ENCODE data around the gene NDRG2. TPM values are rescaled to one million over a fixed set of nuclear protein-coding genes. Genes with fewer than 3 reads are reported as not detected.
A peak's percentile ranks its signal among the peaks of the same experiment; 100 is the strongest.
"Not testable (repeated sequence)": the region's sequence is repeated elsewhere in the genome, so short reads cannot be mapped to it uniquely, and the experiment has no call there.

The NDRG2 gene
- total and polyA plus RNA-seq, 4 experiments from 2014 or later: 26.9 to 34.5 (median 32.2) TPM

- H3K9me3 ChIP-seq (ENCODE audit: control insufficient read depth in 1 of 2, low read length in 2 of 2); H3K27me3 Mint-ChIP-seq; H3K4me3 Mint-ChIP-seq; H3K36me3 Mint-ChIP-seq; DNase-seq; H3K4me3 ChIP-seq (ENCODE audit: low read length in 2 of 2); POLR2A ChIA-PET (ENCODE audit: partially characterized antibody); intact Hi-C loops (cut with micrococcal nuclease); H3K27ac ChIP-seq (ENCODE audit: low read depth, low read length); H3K9me3 Mint-ChIP-seq; H3K27ac Mint-ChIP-seq; H3K36me3 ChIP-seq (ENCODE audit: insufficient read depth, low read length); H3K27me3 ChIP-seq (ENCODE audit: insufficient read depth, low read length): not testable (repeated sequence)
- peaks cover 7 to 23% (median 10%) of the 10 kb centered on the region in 4 donors for H3K4me1 Mint-ChIP-seq
- CTCF ChIA-PET (ENCODE audit: partially characterized antibody): interaction anchor here (0.5 to 8.1 kb wide), 2 partner anchors 14 to 643 kb away, joined by 5 to 78 read pairs; partner anchors contain the start of gene PARP2
- peaks cover 11% of the 10 kb centered on the region for H3K4me1 ChIP-seq (ENCODE audit: insufficient read depth, low read length)
Measured at GRCh38 chr14:20985650-20986049, 39.2 kb downstream of the NDRG2 start.

DNA sequence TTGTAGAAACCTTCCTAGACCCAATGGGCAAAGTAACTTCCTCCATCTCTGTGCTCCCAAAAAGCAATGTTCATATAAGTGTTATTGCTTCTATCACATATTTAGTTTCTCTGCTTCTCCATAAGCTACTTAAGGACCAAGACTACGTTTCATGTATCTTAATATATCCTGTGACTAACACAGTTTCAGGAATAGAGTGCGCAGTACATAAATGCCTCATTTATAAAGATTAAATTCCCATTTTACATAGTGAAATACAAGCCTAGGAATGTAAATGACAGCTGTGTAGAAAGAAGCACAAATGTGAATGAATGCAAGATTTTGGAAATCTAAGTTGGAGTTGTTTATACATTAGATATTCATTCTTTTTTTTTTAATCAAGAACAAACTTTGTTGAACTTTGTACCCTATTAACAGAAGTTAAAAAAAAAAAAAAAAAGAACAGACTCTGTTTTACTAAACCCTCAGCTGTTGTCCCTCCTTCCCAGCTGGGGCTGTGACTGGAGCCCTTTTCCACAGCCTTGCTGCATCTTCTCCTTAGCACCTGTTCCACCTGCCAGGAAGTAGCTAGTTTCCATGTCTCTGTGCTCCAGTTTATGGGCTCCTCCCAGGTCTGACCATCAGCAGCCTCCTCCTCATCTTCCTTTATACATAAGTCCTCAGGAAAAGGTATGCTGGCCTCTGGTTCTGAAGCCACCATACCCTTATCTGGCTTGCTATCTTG lies 42.1 kb downstream of the NDRG2 start:
- CTCF ChIA-PET (ENCODE audit: partially characterized antibody): interaction anchor here (0.6 to 8.1 kb wide), 2 partner anchors 11 to 32 kb away, joined by 3 to 78 read pairs; no protein-coding TSS in a partner anchor
- intact Hi-C loops (cut with micrococcal nuclease): no loop called here
- no peak overlapping the region for H3K4me3 Mint-ChIP-seq

DNA sequence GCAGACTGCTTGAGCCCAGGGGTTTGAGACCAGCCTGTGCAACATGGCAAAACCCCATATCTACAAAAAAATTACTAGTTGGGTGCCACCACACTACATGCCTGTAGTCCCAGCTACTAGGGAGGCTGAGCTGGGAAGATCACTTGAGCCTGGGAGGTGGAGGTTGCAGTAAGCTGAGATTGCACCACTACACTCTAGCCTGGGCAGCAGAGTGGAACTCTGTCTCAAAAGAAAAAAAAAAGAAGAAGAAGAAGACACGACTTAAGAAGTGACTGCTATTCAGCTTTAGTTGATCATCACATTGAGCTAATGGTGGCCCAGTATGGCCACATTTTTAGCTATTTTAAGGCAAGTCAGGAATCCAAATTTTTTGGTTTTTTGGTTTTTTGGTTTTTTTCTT lies 44.0 kb downstream of the NDRG2 start:
- no peak overlapping the region for H3K27ac Mint-ChIP-seq
- ChIA-PET CTCF (ENCODE audit: partially characterized antibody) (interaction anchor here (1.0 to 8.1 kb wide), 2 partner anchors 9 to 122 kb away, joined by 3 to 78 read pairs; no protein-coding TSS in a partner anchor), POLR2A (ENCODE audit: partially characterized antibody) (interaction anchor here (1.2 kb wide), 1 partner anchor 8 kb away, joined by 3 read pairs; no protein-coding TSS in a partner anchor)
- no peaks in the 10 kb centered on the region for H3K9me3 Mint-ChIP-seq
- Histone ChIP-seq H3K4me1 (ENCODE audit: insufficient read depth, low read length) (no peaks in the 10 kb centered on the region), H3K4me3 (ENCODE audit: low read length in 2 of 2) (no peak overlapping the region), H3K27ac (ENCODE audit: low read depth, low read length) (no peak overlapping the region), H3K9me3 (ENCODE audit: control insufficient read depth in 1 of 2, low read length in 2 of 2) (no peaks in the 10 kb centered on the region), H3K36me3 (ENCODE audit: insufficient read depth, low read length) (no peaks in the 10 kb centered on the region), H3K27me3 (ENCODE audit: insufficient read depth, low read length) (no peaks in the 10 kb centered on the region)
- H3K27me3 Mint-ChIP-seq: peaks cover 6 to 8% of the 10 kb centered on the region in 2 donors
- H3K4me1 Mint-ChIP-seq: no peaks in the 10 kb centered on the region
- no peaks in the 10 kb centered on the region for H3K36me3 Mint-ChIP-seq
- intact Hi-C loops (cut with micrococcal nuclease): no loop called here
- DNase-seq: no peak
- H3K4me3 Mint-ChIP-seq: no peak overlapping the region

More for the DNA sequence above, 42.1 kb downstream of the NDRG2 start:
- no peaks in the 10 kb centered on the region for H3K4me1 ChIP-seq (ENCODE audit: insufficient read depth, low read length)
- no peak overlapping the region for H3K4me3 ChIP-seq (ENCODE audit: low read length in 2 of 2)
- H3K9me3 Mint-ChIP-seq: no peaks in the 10 kb centered on the region
- no peaks in the 10 kb centered on the region for H3K9me3 ChIP-seq (ENCODE audit: control insufficient read depth in 1 of 2, low read length in 2 of 2)
- POLR2A ChIA-PET (ENCODE audit: partially characterized antibody): interaction anchor here (0.9 kb wide), 1 partner anchor 12 kb away, joined by 3 read pairs; no protein-coding TSS in a partner anchor
- no peak for DNase-seq
- no peak overlapping the region for H3K27ac ChIP-seq (ENCODE audit: low read depth, low read length)
- no peaks in the 10 kb centered on the region for H3K27me3 ChIP-seq (ENCODE audit: insufficient read depth, low read length)
- H3K27ac Mint-ChIP-seq: peak overlapping the region in 1 of 7 donors; percentile 73
- H3K27me3 Mint-ChIP-seq: peaks cover 6 to 8% of the 10 kb centered on the region in 2 donors
- no peaks in the 10 kb centered on the region for H3K36me3 ChIP-seq (ENCODE audit: insufficient read depth, low read length)
- no peaks in the 10 kb centered on the region for H3K36me3 Mint-ChIP-seq
- no peaks in the 10 kb centered on the region for H3K4me1 Mint-ChIP-seq

- Histone ChIP-seq H3K36me3 (ENCODE audit: insufficient read depth, low read length) (no peaks in the 10 kb centered on the region), H3K27me3 (ENCODE audit: insufficient read depth, low read length) (no peaks in the 10 kb centered on the region), H3K4me3 (ENCODE audit: low read length in 2 of 2) (no peak overlapping the region), H3K9me3 (ENCODE audit: control insufficient read depth in 1 of 2, low read length in 2 of 2) (no peaks in the 10 kb centered on the region), H3K4me1 (ENCODE audit: insufficient read depth, low read length) (no peaks in the 10 kb centered on the region), H3K27ac (ENCODE audit: low read depth, low read length) (no peak overlapping the region)
- Mint-ChIP-seq H3K27me3 (peaks cover 6 to 8% of the 10 kb centered on the region in 2 donors), H3K27ac (no peak overlapping the region), H3K4me3 (no peak overlapping the region), H3K36me3 (no peaks in the 10 kb centered on the region), H3K9me3 (no peaks in the 10 kb centered on the region), H3K4me1 (no peaks in the 10 kb centered on the region)
- POLR2A ChIA-PET (ENCODE audit: partially characterized antibody): no interaction called here
- CTCF ChIA-PET (ENCODE audit: partially characterized antibody): interaction anchor here (8.1 kb wide), 1 partner anchor 7 kb away, joined by 78 read pairs; no protein-coding TSS in a partner anchor
- DNase-seq: no peak
- intact Hi-C loops (cut with micrococcal nuclease): no loop called here
Measured at GRCh38 chr14:20978687-20979086, 46.2 kb downstream of the NDRG2 start.

- no peak overlapping the region for H3K4me3 Mint-ChIP-seq
- no peaks in the 10 kb centered on the region for H3K9me3 Mint-ChIP-seq
- no peak overlapping the region for H3K4me3 ChIP-seq (ENCODE audit: low read length in 2 of 2)
- no peak overlapping the region for H3K27ac ChIP-seq (ENCODE audit: low read depth, low read length)
- ChIA-PET CTCF (ENCODE audit: partially characterized antibody) (interaction anchor here (1.0 kb wide), 1 partner anchor 14 kb away, joined by 3 read pairs; no protein-coding TSS in a partner anchor), POLR2A (ENCODE audit: partially characterized antibody) (interaction anchor here (1.4 kb wide), 1 partner anchor 13 kb away, joined by 3 read pairs; no protein-coding TSS in a partner anchor)
- intact Hi-C loops (cut with micrococcal nuclease): no loop called here
- peaks cover 5% of the 10 kb centered on the region for H3K4me1 ChIP-seq (ENCODE audit: insufficient read depth, low read length)
- H3K36me3 ChIP-seq (ENCODE audit: insufficient read depth, low read length): no peaks in the 10 kb centered on the region
- no peaks in the 10 kb centered on the region for H3K27me3 ChIP-seq (ENCODE audit: insufficient read depth, low read length)
- no peak overlapping the region for H3K27ac Mint-ChIP-seq
- no peaks in the 10 kb centered on the region for H3K9me3 ChIP-seq (ENCODE audit: control insufficient read depth in 1 of 2, low read length in 2 of 2)
- no peak for DNase-seq
- H3K36me3 Mint-ChIP-seq: no peaks in the 10 kb centered on the region
- peaks cover 4 to 10% of the 10 kb centered on the region in 2 donors for H3K27me3 Mint-ChIP-seq
- H3K4me1 Mint-ChIP-seq: peaks cover 2 to 5% (median 3%) of the 10 kb centered on the region in 4 donors
Measured at GRCh38 chr14:20976291-20976690, 48.6 kb downstream of the NDRG2 start.

DNA sequence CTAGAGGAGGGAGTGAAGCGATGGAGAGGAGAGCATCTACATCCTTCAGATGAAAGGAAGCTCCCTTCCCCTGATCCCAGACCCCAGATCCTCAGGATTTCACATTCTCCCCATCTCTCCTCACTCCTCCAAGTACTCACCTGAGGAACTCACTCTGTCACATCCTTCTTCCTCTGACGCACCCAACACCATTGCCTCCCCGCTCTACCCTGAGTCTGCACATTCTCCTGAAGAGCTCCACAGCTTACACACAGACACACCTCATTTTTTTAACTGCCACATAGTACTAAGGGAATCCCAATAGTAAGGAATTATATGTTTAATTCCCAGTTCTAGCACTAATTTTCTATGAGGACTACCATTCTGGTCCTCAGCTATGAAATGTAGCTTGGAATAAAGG lies 51.4 kb downstream of the NDRG2 start:
- Histone ChIP-seq H3K27me3 (ENCODE audit: insufficient read depth, low read length) (no peaks in the 10 kb centered on the region), H3K27ac (ENCODE audit: low read depth, low read length) (no peak overlapping the region), H3K4me3 (ENCODE audit: low read length in 2 of 2) (no peak overlapping the region), H3K4me1 (ENCODE audit: insufficient read depth, low read length) (peaks cover 15% of the 10 kb centered on the region), H3K9me3 (ENCODE audit: control insufficient read depth in 1 of 2, low read length in 2 of 2) (no peaks in the 10 kb centered on the region), H3K36me3 (ENCODE audit: insufficient read depth, low read length) (no peaks in the 10 kb centered on the region)
- Mint-ChIP-seq H3K27ac (peak overlapping the region in 1 of 7 donors; percentile 38), H3K9me3 (no peaks in the 10 kb centered on the region), H3K36me3 (no peaks in the 10 kb centered on the region), H3K4me3 (peak overlapping the region in 1 of 8 donors; percentile 45), H3K27me3 (peaks cover 2% of the 10 kb centered on the region in 2 donors), H3K4me1 (peaks cover 3 to 14% (median 10%) of the 10 kb centered on the region in 4 donors)
- POLR2A ChIA-PET (ENCODE audit: partially characterized antibody): no interaction called here
- no peak for DNase-seq
- CTCF ChIA-PET (ENCODE audit: partially characterized antibody): interaction anchor here (0.6 to 5.1 kb wide), 8 partner anchors 9 to 277 kb away, joined by 3 to 78 read pairs (median 3); no protein-coding TSS in a partner anchor
- intact Hi-C loops (cut with micrococcal nuclease): loop anchor here (5.0 kb wide), 1 partner anchor 101 kb away; no protein-coding TSS in a partner anchor

DNA sequence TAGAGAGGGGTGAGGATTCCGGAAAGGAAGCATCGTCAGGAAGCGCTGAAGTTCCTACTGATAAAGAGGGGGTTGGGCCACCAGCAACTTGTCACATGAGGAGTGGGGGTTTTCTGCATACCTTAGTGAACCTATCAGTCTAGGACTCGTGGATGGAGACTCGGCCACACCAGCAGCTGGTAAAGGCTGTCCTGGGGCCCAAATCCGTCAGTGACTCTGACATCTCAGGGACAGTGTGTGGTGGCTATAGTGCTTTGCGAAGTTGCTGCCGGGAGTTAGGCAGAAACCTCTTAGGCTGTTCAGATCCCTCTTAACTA lies 53.2 kb downstream of the NDRG2 start:
- intact Hi-C loops (cut with micrococcal nuclease): loop anchor here (1.0 to 5.0 kb wide), 5 partner anchors 10 to 274 kb away; partner anchors contain the start of gene METTL17
- Mint-ChIP-seq H3K27me3 (peaks cover 11 to 12% of the 10 kb centered on the region in 2 donors), H3K4me1 (peaks cover 3 to 14% (median 10%) of the 10 kb centered on the region in 4 donors), H3K27ac (peak overlapping the region in 5 of 7 donors; percentile 54 to 70 (median 67)), H3K9me3 (no peaks in the 10 kb centered on the region), H3K36me3 (no peaks in the 10 kb centered on the region), H3K4me3 (peak overlapping the region; percentile 88 to 95 (median 91))
- peak overlapping the region in 1 of 2 donors; percentile 79 for H3K4me3 ChIP-seq (ENCODE audit: low read length in 2 of 2)
- ChIA-PET CTCF (ENCODE audit: partially characterized antibody) (interaction anchor here (0.8 to 5.1 kb wide), 25 partner anchors 9 to 646 kb away, joined by 3 to 78 read pairs (median 7); partner anchors contain the start of gene SLC39A2), POLR2A (ENCODE audit: partially characterized antibody) (interaction anchor here (0.6 to 1.0 kb wide), 2 partner anchors 116 to 133 kb away, joined by 3 to 5 read pairs; no protein-coding TSS in a partner anchor)
- H3K4me1 ChIP-seq (ENCODE audit: insufficient read depth, low read length): peaks cover 15% of the 10 kb centered on the region
- DNase-seq: no peak
- no peaks in the 10 kb centered on the region for H3K27me3 ChIP-seq (ENCODE audit: insufficient read depth, low read length)
- H3K36me3 ChIP-seq (ENCODE audit: insufficient read depth, low read length): no peaks in the 10 kb centered on the region
- no peak overlapping the region for H3K27ac ChIP-seq (ENCODE audit: low read depth, low read length)
- no peaks in the 10 kb centered on the region for H3K9me3 ChIP-seq (ENCODE audit: control insufficient read depth in 1 of 2, low read length in 2 of 2)

All from CD4-positive, alpha-beta memory T cell (primary cell).